Erythroblast (primary cell): ENCODE results near the gene LYPD3.

ENCODE experiments used
- DNase-seq, 2 experiments: peaks; one replicate each; lab custom pipeline; 2025; lab: John Stamatoyannopoulos, UW
- GATA1 ChIP-seq: IDR thresholded peaks from 2 replicates; pipeline ENCODE4 v1.6.1; 2011; ENCODE audit warnings: low read depth, mild to moderate bottlenecking, control low read depth, low read length, moderate library complexity
- POLR2A ChIP-seq: IDR thresholded peaks from 2 replicates; pipeline ENCODE4 v1.6.1; 2011; ENCODE audit warnings: mild to moderate bottlenecking, low read length

Gene LYPD3

DNA sequence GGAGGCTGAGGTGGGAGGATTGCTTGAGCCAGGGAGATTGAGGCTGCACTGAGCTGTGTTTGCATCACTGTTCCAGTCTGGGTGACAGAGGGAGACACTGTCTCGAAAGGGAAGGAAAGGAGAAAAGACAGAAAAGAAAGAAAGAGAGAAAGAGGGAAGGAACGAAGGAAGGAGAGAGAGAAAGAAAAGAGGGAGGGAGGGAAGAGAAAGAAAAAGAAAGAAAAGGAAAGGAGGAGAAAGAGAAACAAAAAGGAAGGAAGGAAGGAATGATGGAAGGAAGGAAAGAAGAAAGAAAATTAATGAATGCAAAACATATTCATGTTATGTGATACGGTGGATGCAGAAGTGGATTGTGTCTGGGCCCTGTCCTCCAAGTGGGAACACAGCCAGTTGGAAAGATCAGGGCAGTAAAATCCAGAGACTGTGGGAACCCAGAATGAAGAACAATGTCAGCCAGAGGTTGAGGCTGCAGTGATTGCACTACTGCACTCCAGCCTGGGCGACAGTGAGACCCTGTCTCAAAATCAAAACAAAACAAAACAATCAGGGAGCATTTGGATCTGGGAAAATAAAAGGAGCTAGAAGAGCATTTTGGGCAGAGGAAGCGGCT is 32.9 kb upstream of the LYPD3 start:
- TF ChIP-seq POLR2A, result no peak
- TF ChIP-seq GATA1, result no peak
- DNase-seq, result no peak

DNA sequence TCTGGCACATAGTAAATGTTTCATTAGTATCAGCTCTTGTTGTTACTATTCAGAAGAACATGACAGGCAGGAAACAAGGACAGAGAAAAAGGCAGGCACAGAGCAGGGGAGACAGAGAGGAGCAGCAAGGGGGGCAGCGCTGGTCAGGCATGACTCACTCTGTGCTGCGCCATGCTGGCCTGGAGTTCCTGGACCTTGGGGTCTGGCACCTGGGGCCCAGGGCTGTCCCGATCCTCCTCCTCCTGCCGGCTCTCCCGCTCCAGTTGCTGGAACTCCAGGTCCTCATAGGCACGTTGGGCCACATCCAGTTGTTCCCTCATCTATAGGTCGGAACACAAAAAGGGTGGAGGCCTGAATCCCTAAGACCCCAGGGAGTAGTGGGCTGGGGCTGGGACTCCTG is 31.6 kb upstream of the LYPD3 start:
- DNase-seq, result no peak
- no peak for TF ChIP-seq POLR2A
- TF ChIP-seq GATA1, result no peak

DNA sequence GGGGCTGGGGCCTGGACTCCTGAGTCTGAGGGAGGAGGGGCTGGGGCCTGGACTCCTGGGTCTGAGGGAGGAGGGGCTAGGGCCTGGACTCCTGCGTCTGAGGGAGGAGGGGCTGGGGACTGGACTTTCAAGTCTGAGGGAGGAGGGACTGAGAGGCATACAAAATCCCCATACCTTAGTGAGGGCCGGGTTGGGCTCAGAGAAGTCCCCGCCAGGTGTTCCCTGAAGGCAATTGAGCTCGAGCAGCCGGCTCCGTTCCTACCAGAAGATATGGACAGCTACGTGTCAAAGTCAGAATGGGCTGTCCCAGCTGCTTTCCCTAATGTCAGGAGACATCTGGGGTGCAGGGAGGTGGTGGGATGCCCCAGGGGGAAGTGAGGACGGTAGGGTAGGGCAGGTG is 29.7 kb upstream of the LYPD3 start:
- TF ChIP-seq GATA1 (no peak), POLR2A (no peak)
- no peak for DNase-seq

DNA sequence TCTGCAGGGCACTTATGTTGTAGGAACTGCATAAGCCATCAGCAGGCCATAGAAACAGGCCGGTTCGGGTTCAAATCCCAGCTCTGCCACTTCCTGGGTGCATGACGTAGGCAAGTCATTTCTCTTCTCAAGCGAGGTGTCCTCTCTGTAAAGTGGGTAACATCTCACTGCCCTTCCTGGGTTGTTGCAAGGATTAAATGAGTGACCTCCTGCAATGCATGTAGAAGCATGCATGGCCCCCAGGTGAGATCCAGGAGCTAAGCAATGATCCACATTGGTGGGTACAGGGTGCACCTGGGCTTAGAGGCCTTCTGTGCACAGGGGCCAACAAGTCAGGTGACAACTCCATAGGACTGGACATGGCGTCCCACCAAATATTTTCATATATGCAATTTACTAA is 25.4 kb upstream of the LYPD3 start:
- no peak for DNase-seq
- no peak for TF ChIP-seq GATA1
- TF ChIP-seq POLR2A, result no peak

DNA sequence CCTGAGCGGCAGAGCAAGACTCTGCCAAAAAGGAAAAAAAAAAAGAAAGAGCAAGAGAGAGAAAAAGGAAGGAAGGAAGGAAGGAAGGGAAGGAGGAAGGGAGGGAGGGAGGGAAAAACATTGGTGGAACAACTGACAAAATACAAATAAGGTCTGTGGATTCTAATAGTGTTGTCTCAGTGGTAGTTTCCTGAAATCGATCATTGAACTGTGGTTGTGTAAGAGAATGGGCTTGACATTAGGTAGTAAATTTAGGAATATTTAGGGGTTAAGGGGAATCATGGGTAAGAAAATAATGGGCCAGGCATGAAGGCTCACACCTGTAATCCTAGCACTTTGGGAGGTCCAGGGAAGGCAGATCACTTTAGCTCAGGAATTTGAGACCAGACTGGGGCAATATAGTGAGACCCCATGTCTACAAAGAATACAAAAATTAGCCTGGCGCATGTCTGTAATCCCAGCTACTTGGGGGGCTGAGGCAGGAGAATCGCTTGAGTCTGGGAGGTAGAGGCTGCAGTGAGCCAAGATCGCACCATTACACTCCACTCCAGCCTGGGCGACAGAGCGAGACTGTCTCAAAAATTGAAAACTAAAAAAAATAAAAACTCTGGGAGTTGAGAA is 24.7 kb upstream of the LYPD3 start:
- DNase-seq, result no peak
- TF ChIP-seq GATA1, result no peak
- TF ChIP-seq POLR2A, result no peak

DNA sequence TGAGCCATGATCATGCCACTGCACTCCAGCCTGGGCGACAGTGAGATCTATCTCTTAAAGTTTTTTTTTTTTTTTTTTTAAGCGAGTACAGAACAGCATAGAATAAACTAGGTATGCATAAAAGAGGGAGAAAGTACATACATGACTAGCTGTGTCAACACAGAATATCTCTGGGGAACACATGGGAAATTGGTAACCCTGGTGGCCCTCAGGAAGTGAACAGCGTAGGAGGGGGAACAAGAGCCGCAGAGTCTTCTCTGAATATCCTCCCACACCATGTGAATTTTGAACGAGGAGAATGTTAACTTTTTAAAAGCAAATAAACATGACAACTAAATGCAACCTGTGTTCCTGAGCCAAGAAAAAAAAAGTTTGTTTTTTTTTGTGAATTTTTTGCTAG is 23.9 kb upstream of the LYPD3 start:
- no peak for TF ChIP-seq POLR2A
- no peak for TF ChIP-seq GATA1
- DNase-seq, result no peak

DNA sequence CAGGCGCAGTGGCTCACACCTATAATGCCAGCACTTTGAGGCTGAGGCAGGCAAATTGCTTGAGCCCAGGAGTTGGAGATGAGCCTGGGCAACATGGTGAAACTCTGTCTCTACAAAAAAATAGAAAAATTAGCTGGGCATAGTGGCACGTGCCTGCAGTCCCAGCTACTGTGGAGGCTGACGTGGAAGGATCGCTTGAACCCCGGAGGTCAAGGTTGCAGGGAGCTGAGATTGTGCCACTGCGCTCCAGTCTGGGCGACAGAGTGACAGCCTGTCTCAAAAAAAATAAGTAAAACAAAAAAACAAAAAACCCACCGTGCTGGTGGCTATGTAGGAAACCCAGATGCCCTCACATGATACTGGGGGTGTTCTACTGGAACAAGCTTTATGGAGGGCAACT is 22.8 kb upstream of the LYPD3 start:
- no peak for TF ChIP-seq POLR2A
- no peak for TF ChIP-seq GATA1

DNA sequence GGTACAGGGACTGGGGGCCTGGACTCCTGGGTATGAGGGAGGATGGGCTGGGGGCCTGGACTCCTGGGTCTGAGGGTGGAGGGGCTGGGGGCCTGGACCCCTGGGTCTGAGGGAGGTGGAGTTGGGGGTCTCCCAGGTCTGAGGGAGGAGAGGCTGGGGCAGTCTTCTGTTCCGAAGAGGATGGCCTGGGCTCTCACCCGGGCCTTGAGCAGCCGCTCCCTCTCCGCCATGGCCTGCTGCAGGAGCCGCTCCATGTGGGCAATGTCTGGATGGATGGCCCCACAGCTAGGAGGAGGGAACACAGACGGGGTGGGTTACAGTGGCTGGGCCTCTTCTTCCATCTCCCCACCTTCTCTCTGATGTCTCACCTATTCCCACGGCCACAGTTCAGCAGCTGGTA is 21.0 kb upstream of the LYPD3 start:
- no peak for DNase-seq
- TF ChIP-seq GATA1, result no peak
- no peak for TF ChIP-seq POLR2A

More for the DNA sequence above, 22.8 kb upstream of the LYPD3 start:
- DNase-seq, result no peak

DNA sequence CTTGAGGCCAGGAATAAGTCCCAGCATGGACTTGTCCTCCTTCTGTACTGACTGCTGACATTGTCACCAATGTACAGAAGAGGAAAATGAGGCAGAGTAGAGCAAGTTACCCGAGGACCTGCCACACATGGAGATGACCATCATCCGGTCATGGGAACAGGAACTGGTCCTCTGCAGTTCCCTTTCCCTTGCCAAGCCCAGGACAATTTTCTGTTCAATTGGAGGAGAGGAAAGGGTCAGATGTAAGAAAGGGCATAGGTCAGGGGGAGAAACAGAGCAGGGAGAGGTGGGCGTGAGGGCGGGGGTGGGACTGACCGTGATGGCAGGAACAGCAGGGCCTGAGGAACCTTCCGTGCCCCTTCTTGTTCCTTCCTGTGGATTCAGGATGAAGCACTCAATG is 20.5 kb upstream of the LYPD3 start:
- no peak for TF ChIP-seq GATA1
- no peak for TF ChIP-seq POLR2A

DNA sequence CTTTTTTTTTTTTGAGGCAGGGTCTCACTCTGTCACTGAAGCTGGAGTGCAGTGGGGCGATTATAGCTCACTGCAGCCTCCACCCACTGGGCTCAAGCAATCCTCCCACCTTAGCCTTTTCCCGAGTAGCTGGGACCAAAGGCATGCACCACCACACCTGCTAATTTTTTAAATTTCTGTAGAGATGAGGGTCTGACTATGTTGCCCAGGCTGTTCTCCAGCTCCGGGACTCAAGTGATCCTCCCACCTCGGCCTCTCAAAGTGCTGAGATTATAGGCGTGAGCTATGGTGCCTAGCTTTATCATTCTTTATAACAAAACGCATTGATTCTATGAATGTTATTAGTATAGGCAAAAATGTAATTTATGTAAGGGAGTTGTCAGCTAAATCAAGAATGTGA is 17.9 kb upstream of the LYPD3 start:
- no peak for DNase-seq
- TF ChIP-seq GATA1, result no peak
- no peak for TF ChIP-seq POLR2A

More for the DNA sequence above, 20.5 kb upstream of the LYPD3 start:
- no peak for DNase-seq

DNA sequence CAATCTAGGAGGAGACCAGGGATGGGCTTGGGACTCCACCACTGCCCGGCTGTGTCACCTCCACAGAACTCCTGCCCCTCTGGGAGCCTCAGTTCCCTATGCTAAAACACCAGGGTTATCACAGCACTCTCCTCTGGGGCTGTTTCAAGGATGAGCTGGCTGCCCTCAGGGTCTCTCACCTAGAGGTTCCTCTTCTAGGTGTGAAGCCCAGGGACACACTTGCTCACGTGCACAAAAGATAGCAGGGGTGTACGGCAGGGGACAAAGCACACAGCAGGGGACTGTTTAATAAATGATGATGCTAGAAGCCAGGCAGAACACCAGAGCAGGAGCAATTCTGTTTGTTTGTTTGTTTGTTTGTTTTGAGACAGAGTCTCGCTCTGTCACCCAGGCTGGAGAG is 16.8 kb upstream of the LYPD3 start:
- no peak for DNase-seq
- TF ChIP-seq POLR2A (no peak), GATA1 (no peak)

DNA sequence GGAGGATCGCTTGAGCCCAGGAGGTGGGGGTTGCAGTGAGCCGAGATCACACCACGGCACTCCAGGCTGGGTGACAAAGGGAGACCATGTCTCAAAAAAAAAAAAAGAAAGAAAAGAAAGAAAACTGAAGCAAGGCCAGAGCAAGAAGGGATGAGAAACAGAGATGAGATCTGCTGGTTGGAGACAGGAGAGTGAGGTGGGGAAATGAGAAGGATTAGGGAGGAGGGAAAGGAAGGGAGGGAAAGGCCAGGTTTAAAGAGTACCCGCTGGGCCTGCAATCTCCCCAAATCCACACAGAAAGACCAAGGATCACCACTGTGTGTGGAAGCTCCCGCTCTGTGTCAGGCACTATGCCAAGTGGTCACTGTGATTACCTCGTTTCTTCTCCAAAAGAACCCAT is 16.3 kb upstream of the LYPD3 start:
- no peak for TF ChIP-seq POLR2A
- TF ChIP-seq GATA1, result no peak

DNA sequence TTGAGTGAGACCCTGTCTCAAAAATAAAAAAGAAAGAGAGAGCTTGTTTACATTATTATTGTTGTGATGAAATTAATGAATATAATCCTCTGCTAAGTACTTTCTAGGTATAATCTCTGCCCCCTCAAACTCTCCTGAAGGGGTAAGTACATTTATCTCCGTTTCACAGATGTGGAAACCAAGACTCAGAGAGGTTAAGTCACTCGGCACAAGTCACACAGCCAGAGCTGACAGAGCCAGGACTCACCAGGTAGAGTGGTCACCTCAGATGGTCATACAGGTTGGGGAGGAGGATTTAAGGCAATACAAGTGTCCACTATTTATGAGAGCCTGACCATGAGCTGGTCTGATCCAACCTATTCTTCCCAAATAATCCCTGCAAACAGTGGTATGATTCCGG is 15.2 kb upstream of the LYPD3 start:
- TF ChIP-seq GATA1 (no peak), POLR2A (no peak)
- no peak for DNase-seq

More for the DNA sequence above, 16.3 kb upstream of the LYPD3 start:
- no peak for DNase-seq

DNA sequence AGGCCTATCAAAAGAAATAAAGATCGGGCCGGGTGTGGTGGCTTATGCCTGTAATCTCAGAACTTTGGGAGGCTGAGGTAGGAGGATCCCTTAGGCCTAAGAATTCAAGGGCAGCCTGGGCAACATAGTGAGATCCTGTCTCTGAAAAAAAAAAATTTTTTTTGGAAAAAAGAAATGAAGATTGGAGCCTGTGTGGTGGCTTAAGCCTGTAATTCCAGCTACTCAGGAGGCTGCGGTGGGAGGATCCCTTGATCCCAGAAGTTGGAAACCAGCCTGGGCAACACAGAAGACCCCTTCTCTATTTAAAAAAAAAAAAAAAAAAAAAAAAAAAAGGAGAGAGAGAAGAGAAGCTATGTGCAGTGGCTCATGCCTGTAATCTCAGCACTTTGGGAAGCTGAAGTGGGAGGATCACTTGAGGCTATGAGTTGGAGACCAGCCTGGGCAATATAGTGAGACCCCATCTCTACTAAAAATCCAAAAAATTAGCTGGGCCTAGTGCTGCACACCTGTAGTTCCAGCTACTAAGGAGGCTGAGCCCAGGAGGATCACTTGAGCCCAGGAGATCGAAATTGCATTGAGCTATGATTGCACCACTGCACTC is 14.7 kb upstream of the LYPD3 start:
- TF ChIP-seq GATA1 (no peak), POLR2A (no peak)
- DNase-seq, result no peak

DNA sequence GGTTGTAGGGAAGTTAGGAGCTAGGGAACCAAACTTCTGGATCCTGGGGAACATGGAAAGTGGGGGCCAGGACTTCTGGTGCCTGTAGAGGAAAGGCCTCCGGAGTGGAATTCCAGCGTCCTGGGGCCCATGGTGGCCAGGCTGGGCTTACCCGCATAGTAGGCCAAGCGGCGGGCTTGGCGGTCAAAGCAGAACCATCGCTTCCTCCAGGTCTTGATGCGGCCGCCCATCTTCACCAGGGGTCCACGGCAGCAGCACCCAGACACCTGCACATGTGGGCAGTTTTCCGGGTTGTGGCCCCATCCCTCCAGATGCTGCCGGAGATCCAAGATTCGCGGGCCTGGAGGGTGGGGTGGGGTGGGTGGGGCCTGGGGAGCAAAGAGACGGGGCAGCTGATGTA is 13.8 kb upstream of the LYPD3 start:
- TF ChIP-seq GATA1 (no peak), POLR2A (no peak)
- DNase-seq, result no peak

DNA sequence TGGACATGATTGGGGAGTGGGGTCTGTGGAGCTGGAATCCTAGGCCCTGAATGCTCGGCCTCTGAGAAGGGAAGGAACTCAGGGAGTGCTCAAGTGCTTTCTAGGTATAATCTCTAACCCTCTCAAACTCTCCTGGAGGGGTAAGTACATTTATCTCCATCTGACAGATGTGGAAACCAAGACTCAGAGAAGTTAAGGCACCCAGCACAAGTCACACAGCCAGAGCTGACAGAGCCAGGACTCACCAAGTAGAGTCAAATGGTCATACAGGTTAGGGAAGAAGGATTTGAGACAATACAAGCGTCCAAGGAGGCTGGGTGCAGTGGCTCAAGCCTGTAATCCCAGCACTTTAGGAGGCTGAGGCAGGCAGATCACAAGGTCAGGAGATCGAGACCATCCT is 12.9 kb upstream of the LYPD3 start:
- no peak for DNase-seq

More for the DNA sequence above, 12.9 kb upstream of the LYPD3 start:
- TF ChIP-seq POLR2A, result no peak
- TF ChIP-seq GATA1, result no peak
